Mesendoderm (in vitro differentiated cells): Measurements from ENCODE around the gene SOX1.
A peak's percentile ranks its signal among the peaks of the same experiment; 100 is the strongest.

Source experiments
- DNase-seq: peaks from one replicate; pipeline ENCODE4 v3.0.0; 2013
- H2AK5ac ChIP-seq: 2 replicates; pipeline ENCODE4 v1.6.1; 2013; ENCODE audit warnings: low read length, inconsistent platforms
- H2BK120ac ChIP-seq: 2 replicates; pipeline ENCODE4 v1.6.1; 2013; ENCODE audit warnings: low read depth, mild to moderate bottlenecking, low read length, moderate library complexity, mixed read lengths
- H2BK15ac ChIP-seq: replicated peaks from 2 replicates; pipeline ENCODE4 v1.6.1; 2013; ENCODE audit warnings: low read depth, mild to moderate bottlenecking, moderate library complexity
- H2BK5ac ChIP-seq: 2 replicates; pipeline ENCODE4 v1.6.1; 2013; ENCODE audit warnings: low read length, inconsistent platforms
- H3K18ac ChIP-seq: 2 replicates; pipeline ENCODE4 v1.6.1; 2013; ENCODE audit warnings: mild to moderate bottlenecking, low read length, mixed read lengths
- H3K23ac ChIP-seq: one replicate; pipeline ENCODE4 v1.6.1; 2013; ENCODE audit warnings: low read length
- H3K27ac ChIP-seq: 2 replicates; pipeline ENCODE4 v1.5.1; 2013; ENCODE audit warnings: low read depth, mild to moderate bottlenecking, inconsistent platforms, low read length, moderate library complexity
- H3K27me3 ChIP-seq: 2 replicates; pipeline ENCODE4 v1.6.1; 2013; ENCODE audit warnings: low read length, control low read depth, mild to moderate bottlenecking, inconsistent platforms; ENCODE audit not compliant: insufficient read depth, poor library complexity
- H3K36me3 ChIP-seq: 2 replicates; pipeline ENCODE4 v1.6.1; 2013; ENCODE audit warnings: low read length, inconsistent platforms; ENCODE audit not compliant: control insufficient read depth, insufficient read depth
- H3K4ac ChIP-seq: one replicate; pipeline ENCODE4 v1.6.1; 2013; ENCODE audit warnings: low read depth, mild to moderate bottlenecking, low read length, moderate library complexity
- H3K4me1 ChIP-seq: 2 replicates; pipeline ENCODE4 v1.6.1; 2013; ENCODE audit warnings: low read depth, low read length, inconsistent platforms; ENCODE audit not compliant: control insufficient read depth
- H3K4me2 ChIP-seq: 2 replicates; pipeline ENCODE4 v1.6.1; 2013; ENCODE audit warnings: low read length
- H3K4me3 ChIP-seq: 2 replicates; pipeline ENCODE4 v1.5.1; 2013; ENCODE audit warnings: mild to moderate bottlenecking, low read length
- H3K56ac ChIP-seq: one replicate; pipeline ENCODE4 v1.6.1; 2013; ENCODE audit warnings: low read length
- H3K79me1 ChIP-seq: 2 replicates; pipeline ENCODE4 v1.6.1; 2013; ENCODE audit warnings: low read length, inconsistent platforms
- H3K79me2 ChIP-seq: 2 replicates; pipeline ENCODE4 v1.6.1; 2013; ENCODE audit warnings: mild to moderate bottlenecking, low read length; ENCODE audit not compliant: control insufficient read depth, insufficient read depth
- H3K9ac ChIP-seq: 2 replicates; pipeline ENCODE4 v1.6.1; 2013; ENCODE audit warnings: low read length, inconsistent platforms
- H4K5ac ChIP-seq: one replicate; pipeline ENCODE4 v1.6.1; 2013; ENCODE audit warnings: low read length
- H4K8ac ChIP-seq: one replicate; pipeline ENCODE4 v1.6.1; 2013; ENCODE audit warnings: low read depth, mild to moderate bottlenecking, control low read depth, low read length, moderate library complexity
- WGBS: extraction: QIAGEN DNeasy Blood & Tissue Kit; methylation state at CpG from one replicate; pipeline ENCODE4 v1.1.7; 2013; ENCODE audit warnings: low lambda C conversion rate, missing lambda C conversion rate; ENCODE audit not compliant: insufficient coverage; ENCODE audit errors: extremely low coverage; 5-methylcytosine and 5-hydroxymethylcytosine counted together

SOX1 gene

GRCh38 chr13:112058941-112059340 lies 8.0 kb upstream of the SOX1 start:
- no peak overlapping the region for H3K9ac ChIP-seq
- H2BK120ac ChIP-seq, result no peak overlapping the region
- DNase-seq, result no peak
- H2AK5ac ChIP-seq, result no peak overlapping the region
- H2BK5ac ChIP-seq, result no peak overlapping the region
- no peak overlapping the region for H4K8ac ChIP-seq
- H3K4me2 ChIP-seq, result no peak overlapping the region
- no peak overlapping the region for H4K5ac ChIP-seq
- H3K4me1 ChIP-seq, result no peaks in the 10 kb centered on the region
- H2BK15ac ChIP-seq, result no peak overlapping the region
- WGBS, result no CpG with 5 or more reads among the region's 5 CpGs
- H3K23ac ChIP-seq, result no peak overlapping the region
- H3K4ac ChIP-seq, result no peak overlapping the region
- H3K79me1 ChIP-seq, result no peaks in the 10 kb centered on the region
- no peak overlapping the region for H3K4me3 ChIP-seq
- no peak overlapping the region for H3K27ac ChIP-seq
- H3K56ac ChIP-seq, result no peak overlapping the region
- H3K36me3 ChIP-seq, result no peaks in the 10 kb centered on the region
- H3K79me2 ChIP-seq, result no peaks in the 10 kb centered on the region
- H3K27me3 ChIP-seq, result peaks cover 93% of the 10 kb centered on the region
- no peak overlapping the region for H3K18ac ChIP-seq

GRCh38 chr13:112059457-112060281 lies 7.3 kb upstream of the SOX1 start:
- Histone ChIP-seq H3K4me3 (no peak overlapping the region), H3K79me2 (no peaks in the 10 kb centered on the region), H2AK5ac (no peak overlapping the region), H3K36me3 (no peaks in the 10 kb centered on the region), H2BK15ac (no peak overlapping the region), H3K9ac (no peak overlapping the region), H2BK5ac (no peak overlapping the region), H3K18ac (no peak overlapping the region), H4K5ac (no peak overlapping the region), H2BK120ac (no peak overlapping the region), H3K56ac (no peak overlapping the region), H3K79me1 (no peaks in the 10 kb centered on the region), H3K27ac (no peak overlapping the region), H3K27me3 (peaks cover 92% of the 10 kb centered on the region), H3K4me1 (no peaks in the 10 kb centered on the region), H3K4me2 (no peak overlapping the region), H3K4ac (no peak overlapping the region), H4K8ac (no peak overlapping the region), H3K23ac (no peak overlapping the region)
- DNase-seq, result no peak
- no CpG with 5 or more reads among the region's 15 CpGs for WGBS

DNA sequence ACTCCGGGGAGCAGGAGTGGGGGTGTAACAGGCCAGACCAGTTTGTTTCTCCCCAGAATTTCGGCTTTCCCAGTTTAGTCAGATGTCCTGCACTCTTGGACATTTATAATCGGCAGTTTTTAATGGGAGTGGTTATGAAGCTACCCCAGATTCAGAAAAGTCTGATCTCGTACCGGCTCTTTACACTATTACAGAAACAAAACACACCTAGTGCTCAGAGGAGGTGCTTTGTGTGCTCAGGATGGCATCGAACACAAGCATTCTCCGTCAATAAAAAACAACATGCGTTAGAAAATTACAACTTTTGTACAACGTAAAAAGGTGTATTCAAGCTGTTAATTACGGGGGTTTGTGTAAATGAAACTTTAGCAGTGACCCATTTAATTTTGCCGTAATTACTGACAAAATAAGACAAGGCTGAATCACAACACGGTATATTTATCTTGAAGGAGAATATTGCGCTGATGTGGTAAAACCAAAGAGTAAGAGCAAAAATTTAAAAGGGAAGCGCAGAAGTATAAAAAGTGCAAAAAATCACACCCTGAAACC lies 6.6 kb upstream of the SOX1 start:
- Histone ChIP-seq H3K27me3 (peaks cover 90% of the 10 kb centered on the region), H4K8ac (no peak overlapping the region), H3K79me2 (no peaks in the 10 kb centered on the region), H2BK5ac (no peak overlapping the region), H2BK15ac (no peak overlapping the region), H2BK120ac (no peak overlapping the region), H3K27ac (no peak overlapping the region), H3K79me1 (no peaks in the 10 kb centered on the region), H3K4me2 (no peak overlapping the region), H3K23ac (no peak overlapping the region), H3K4me1 (no peaks in the 10 kb centered on the region), H3K4ac (no peak overlapping the region), H3K56ac (no peak overlapping the region), H3K36me3 (no peaks in the 10 kb centered on the region), H4K5ac (no peak overlapping the region), H3K4me3 (no peak overlapping the region), H3K9ac (no peak overlapping the region), H2AK5ac (no peak overlapping the region), H3K18ac (no peak overlapping the region)
- DNase-seq, result no peak
- WGBS, result no CpG with 5 or more reads among the region's 14 CpGs

DNA sequence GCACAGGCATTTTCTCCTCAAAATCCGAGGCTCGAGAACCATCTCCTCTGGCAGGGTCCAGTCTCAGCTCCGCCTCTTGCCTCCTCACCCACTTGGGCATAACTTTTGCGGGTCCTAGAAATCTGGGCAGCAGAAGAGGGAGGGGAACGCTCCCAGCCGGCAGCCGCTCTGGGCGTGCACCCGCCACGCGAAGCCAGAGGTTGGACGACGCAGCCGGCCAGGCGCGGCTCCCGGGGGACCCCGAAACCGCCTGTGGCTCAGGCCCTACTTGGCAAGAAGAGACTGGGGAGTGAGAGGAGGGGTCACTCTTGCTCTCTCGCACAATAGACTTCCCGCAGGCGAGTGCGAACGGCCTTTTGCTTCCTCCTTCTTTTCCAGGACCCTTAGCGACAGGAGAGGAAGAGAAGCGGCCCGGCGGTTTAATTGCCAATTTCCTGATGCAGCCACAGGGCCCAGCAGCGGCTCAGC lies 6.0 kb upstream of the SOX1 start:
- Histone ChIP-seq H3K27ac (no peak overlapping the region), H3K56ac (no peak overlapping the region), H3K27me3 (peaks cover 90% of the 10 kb centered on the region), H3K18ac (no peak overlapping the region), H3K79me1 (no peaks in the 10 kb centered on the region), H2BK15ac (no peak overlapping the region), H4K8ac (no peak overlapping the region), H2BK5ac (no peak overlapping the region), H3K36me3 (no peaks in the 10 kb centered on the region), H3K4me3 (no peak overlapping the region), H3K4me2 (no peak overlapping the region), H2AK5ac (no peak overlapping the region), H3K4ac (no peak overlapping the region), H2BK120ac (no peak overlapping the region), H3K4me1 (no peaks in the 10 kb centered on the region), H3K79me2 (no peaks in the 10 kb centered on the region), H4K5ac (no peak overlapping the region), H3K23ac (no peak overlapping the region), H3K9ac (no peak overlapping the region)
- peak; percentile 51 for DNase-seq
- WGBS, result no CpG with 5 or more reads among the region's 29 CpGs

DNA sequence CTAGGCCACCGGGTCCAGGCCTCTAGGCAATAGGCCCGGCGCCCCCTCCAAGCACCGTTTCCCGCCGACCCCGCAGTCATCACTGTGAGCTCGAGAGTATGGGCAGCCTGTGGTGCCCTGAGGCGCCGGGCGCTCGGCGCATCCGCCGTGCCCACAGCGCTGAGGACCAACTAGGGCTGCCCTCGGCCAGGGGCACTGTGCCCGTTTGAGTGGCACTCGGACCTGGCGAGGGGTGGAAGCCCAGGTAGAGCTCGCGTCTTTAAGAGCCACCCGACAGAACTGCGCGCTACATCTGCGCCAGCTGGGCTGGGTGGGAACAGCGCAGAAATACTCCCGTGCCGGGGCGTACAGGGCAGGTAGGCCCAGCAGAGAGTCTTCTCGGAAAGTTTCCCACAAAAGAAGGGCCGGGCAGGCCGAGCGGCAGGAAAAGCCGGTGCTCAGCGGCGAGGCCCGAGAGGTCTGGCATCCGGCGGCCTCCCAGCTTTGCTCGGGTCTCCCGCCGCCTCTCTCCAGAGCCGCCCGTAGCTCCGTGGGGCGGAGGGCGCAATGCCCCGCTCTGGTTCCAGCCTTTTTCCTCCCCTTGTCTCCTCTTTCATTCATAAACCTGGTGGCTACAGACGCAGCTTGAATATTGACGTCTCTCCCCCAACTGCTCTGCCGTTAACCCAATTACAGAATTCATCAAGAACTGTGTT lies 5.4 kb upstream of the SOX1 start:
- Histone ChIP-seq H3K4ac (no peak overlapping the region), H3K18ac (no peak overlapping the region), H4K5ac (no peak overlapping the region), H3K56ac (no peak overlapping the region), H3K23ac (no peak overlapping the region), H4K8ac (no peak overlapping the region), H3K4me1 (no peaks in the 10 kb centered on the region), H3K4me3 (no peak overlapping the region), H2AK5ac (no peak overlapping the region), H3K27me3 (peaks cover 88% of the 10 kb centered on the region), H3K27ac (no peak overlapping the region), H3K79me1 (no peaks in the 10 kb centered on the region), H3K4me2 (no peak overlapping the region), H3K79me2 (no peaks in the 10 kb centered on the region), H3K36me3 (no peaks in the 10 kb centered on the region), H2BK5ac (no peak overlapping the region), H2BK15ac (no peak overlapping the region), H2BK120ac (no peak overlapping the region), H3K9ac (no peak overlapping the region)
- no CpG with 5 or more reads among the region's 52 CpGs for WGBS
- no peak for DNase-seq
